ENCODE data around the gene CST3.

CST3 gene

DNA sequence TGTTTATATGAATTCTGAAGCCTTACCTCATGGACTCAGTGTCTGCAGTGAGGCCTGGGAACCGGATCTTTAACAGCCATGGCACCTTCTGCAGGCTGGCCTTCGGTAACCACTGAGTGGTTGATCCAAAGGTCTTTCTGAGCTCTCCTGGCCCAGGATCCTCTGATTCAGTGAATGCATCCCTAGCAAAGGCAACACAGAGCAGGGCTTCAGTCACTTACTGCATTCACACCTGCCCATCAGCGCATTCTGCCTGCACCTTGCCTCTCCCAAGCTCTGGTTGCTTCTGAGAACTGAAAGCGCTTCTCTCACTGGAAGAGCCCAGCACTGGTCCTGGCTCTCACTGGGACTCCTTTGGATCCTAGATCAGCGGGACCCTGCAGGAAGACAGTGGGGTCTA lies 23.6 kb downstream of the CST3 start:
- peaks cover 12% of the 10 kb centered on the region for H3K27me3 ChIP-seq (ENCODE audit: insufficient read depth, low read length, poor library complexity)
- no peak overlapping the region for H2AFZ ChIP-seq (ENCODE audit: low read depth, low read length)
- H3K4me3 ChIP-seq (ENCODE audit: low read depth in 1 of 2, low read length in 2 of 2): no peak overlapping the region
- H3K4me2 ChIP-seq (ENCODE audit: insufficient read depth, low read length): no peak overlapping the region
- no peaks in the 10 kb centered on the region for H3K36me3 ChIP-seq (ENCODE audit: insufficient read depth, low read length)
- no peaks in the 10 kb centered on the region for H3K4me1 ChIP-seq (ENCODE audit: insufficient read depth, low read length)
- TF ChIP-seq, protein P1, sequence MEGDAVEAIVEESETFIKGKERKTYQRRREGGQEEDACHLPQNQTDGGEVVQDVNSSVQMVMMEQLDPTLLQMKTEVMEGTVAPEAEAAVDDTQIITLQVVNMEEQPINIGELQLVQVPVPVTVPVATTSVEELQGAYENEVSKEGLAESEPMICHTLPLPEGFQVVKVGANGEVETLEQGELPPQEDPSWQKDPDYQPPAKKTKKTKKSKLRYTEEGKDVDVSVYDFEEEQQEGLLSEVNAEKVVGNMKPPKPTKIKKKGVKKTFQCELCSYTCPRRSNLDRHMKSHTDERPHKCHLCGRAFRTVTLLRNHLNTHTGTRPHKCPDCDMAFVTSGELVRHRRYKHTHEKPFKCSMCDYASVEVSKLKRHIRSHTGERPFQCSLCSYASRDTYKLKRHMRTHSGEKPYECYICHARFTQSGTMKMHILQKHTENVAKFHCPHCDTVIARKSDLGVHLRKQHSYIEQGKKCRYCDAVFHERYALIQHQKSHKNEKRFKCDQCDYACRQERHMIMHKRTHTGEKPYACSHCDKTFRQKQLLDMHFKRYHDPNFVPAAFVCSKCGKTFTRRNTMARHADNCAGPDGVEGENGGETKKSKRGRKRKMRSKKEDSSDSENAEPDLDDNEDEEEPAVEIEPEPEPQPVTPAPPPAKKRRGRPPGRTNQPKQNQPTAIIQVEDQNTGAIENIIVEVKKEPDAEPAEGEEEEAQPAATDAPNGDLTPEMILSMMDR (IDR thresholded peaks at IDR 0.05; ENCODE audit: borderline replicate concordance, extremely low read depth, low read length, poor library complexity, severe bottlenecking): no peak
- TF ChIP-seq EZH2 (IDR thresholded peaks at IDR 0.05; ENCODE audit: borderline replicate concordance, low read depth, low read length, severe bottlenecking): no peak
- no peaks in the 10 kb centered on the region for H3K79me2 ChIP-seq (ENCODE audit: insufficient read depth, low read length)
- no peak overlapping the region for H3K27ac ChIP-seq (ENCODE audit: low read length)
- H4K20me1 ChIP-seq (ENCODE audit: insufficient read depth, low read length): no peaks in the 10 kb centered on the region
- no peak for DNase-seq
- no peak for ATAC-seq (ENCODE audit: insufficient read depth, low read depth)
- H3K9ac ChIP-seq (ENCODE audit: low read depth, low read length): no peak overlapping the region
- no peaks in the 10 kb centered on the region for H3K9me3 ChIP-seq (ENCODE audit: insufficient read depth, low read length, severe bottlenecking)

DNA sequence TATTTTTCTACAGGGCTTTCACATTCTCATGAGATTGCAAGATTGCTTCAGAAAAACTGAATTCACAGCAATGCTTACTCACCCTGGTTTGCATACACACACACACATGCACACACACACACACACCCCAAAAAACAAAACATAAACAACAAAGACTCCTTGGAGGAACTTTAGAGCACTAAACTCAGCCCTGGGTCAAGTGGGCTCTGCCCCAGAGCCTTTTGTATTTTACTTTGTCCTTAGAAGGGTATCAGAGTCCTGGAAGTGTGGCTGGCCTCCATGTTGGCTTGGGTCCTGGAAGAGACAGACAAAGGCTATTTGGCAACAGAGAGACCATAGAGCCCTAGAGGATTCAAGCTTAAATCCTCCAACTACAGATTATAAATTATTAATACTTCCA lies 24.1 kb downstream of the CST3 start:
- no peak for TF ChIP-seq EZH2 (IDR thresholded peaks at IDR 0.05; ENCODE audit: borderline replicate concordance, low read depth, low read length, severe bottlenecking)
- TF ChIP-seq, protein P1 (IDR thresholded peaks at IDR 0.05; ENCODE audit: borderline replicate concordance, extremely low read depth, low read length, poor library complexity, severe bottlenecking): no peak
- no peaks in the 10 kb centered on the region for H4K20me1 ChIP-seq (ENCODE audit: insufficient read depth, low read length)
- no peak overlapping the region for H3K4me2 ChIP-seq (ENCODE audit: insufficient read depth, low read length)
- H3K4me3 ChIP-seq (ENCODE audit: low read depth in 1 of 2, low read length in 2 of 2): no peak overlapping the region
- H3K79me2 ChIP-seq (ENCODE audit: insufficient read depth, low read length): no peaks in the 10 kb centered on the region
- H3K4me1 ChIP-seq (ENCODE audit: insufficient read depth, low read length): no peaks in the 10 kb centered on the region
- ATAC-seq (ENCODE audit: insufficient read depth, low read depth): no peak
- H3K9ac ChIP-seq (ENCODE audit: low read depth, low read length): no peak overlapping the region
- H3K27ac ChIP-seq (ENCODE audit: low read length): no peak overlapping the region
- H3K36me3 ChIP-seq (ENCODE audit: insufficient read depth, low read length): no peaks in the 10 kb centered on the region
- DNase-seq: no peak
- H2AFZ ChIP-seq (ENCODE audit: low read depth, low read length): no peak overlapping the region
- no peaks in the 10 kb centered on the region for H3K9me3 ChIP-seq (ENCODE audit: insufficient read depth, low read length, severe bottlenecking)
- peaks cover 12% of the 10 kb centered on the region for H3K27me3 ChIP-seq (ENCODE audit: insufficient read depth, low read length, poor library complexity)

GRCh38 chr20:23612396-23612795 lies 25.4 kb downstream of the CST3 start:
- Histone ChIP-seq H3K4me2 (ENCODE audit: insufficient read depth, low read length) (no peak overlapping the region), H3K4me3 (ENCODE audit: low read depth in 1 of 2, low read length in 2 of 2) (no peak overlapping the region), H3K27ac (ENCODE audit: low read length) (no peak overlapping the region), H2AFZ (ENCODE audit: low read depth, low read length) (no peak overlapping the region), H4K20me1 (ENCODE audit: insufficient read depth, low read length) (no peaks in the 10 kb centered on the region), H3K4me1 (ENCODE audit: insufficient read depth, low read length) (no peaks in the 10 kb centered on the region), H3K79me2 (ENCODE audit: insufficient read depth, low read length) (no peaks in the 10 kb centered on the region), H3K9ac (ENCODE audit: low read depth, low read length) (no peak overlapping the region), H3K27me3 (ENCODE audit: insufficient read depth, low read length, poor library complexity) (peaks cover 12% of the 10 kb centered on the region), H3K9me3 (ENCODE audit: insufficient read depth, low read length, severe bottlenecking) (no peaks in the 10 kb centered on the region), H3K36me3 (ENCODE audit: insufficient read depth, low read length) (no peaks in the 10 kb centered on the region)
- DNase-seq (no peak), ATAC-seq (ENCODE audit: insufficient read depth, low read depth) (no peak)
- no peak for TF ChIP-seq EZH2 (IDR thresholded peaks at IDR 0.05; ENCODE audit: borderline replicate concordance, low read depth, low read length, severe bottlenecking)
- TF ChIP-seq, protein P1 (IDR thresholded peaks at IDR 0.05; ENCODE audit: borderline replicate concordance, extremely low read depth, low read length, poor library complexity, severe bottlenecking): no peak

Measured in DND-41 (cell line).